ENCODE measurements around the gene LHFPL6.
A peak's percentile ranks its signal among the peaks of the same experiment; 100 is the strongest.

Gene LHFPL6
- total RNA-seq = 0 to 0.54 (median 0.24) reads per million in 4 experiments

DNA sequence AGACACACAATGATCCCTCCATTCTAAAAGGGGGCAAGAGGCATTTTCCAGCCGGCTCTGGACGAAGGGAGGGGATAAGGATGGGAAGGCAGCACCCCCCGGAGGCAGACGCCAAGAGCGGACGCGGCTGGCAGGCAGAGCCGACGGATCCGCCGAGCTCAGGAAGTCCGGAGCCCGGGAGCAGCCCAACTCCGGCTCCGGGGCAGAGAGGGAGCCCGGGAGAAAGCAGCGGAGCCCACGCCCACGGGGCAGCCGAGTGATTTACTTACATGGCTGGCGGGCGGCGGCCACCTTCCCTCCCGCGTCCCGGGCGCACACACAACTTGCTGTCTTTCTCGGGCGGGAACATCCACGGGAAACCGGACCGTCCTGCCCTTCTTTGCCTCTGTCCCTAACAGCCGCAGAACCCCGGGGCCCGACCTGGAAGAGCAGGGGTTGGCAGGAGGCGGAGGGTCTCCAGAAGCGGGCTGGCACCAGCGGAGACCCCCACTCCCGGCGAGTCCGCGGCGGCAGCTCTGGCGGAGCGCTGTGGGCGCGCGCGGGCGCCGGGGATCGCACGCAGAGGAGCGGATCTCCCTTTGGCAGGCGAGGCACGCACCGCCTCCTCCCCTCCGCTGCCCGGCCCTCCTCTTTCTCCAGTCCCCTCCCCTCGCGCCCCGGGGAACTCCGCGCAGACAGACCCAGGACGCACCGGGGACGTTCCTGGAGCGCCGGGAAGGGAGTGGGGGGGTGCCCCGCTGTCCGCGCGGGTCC is at the start of gene LHFPL6:
TSS of gene LHFPL6 (minus strand) at position 580 of the 753 bp plus-strand sequence.
- DNase-seq = no peak

DNA sequence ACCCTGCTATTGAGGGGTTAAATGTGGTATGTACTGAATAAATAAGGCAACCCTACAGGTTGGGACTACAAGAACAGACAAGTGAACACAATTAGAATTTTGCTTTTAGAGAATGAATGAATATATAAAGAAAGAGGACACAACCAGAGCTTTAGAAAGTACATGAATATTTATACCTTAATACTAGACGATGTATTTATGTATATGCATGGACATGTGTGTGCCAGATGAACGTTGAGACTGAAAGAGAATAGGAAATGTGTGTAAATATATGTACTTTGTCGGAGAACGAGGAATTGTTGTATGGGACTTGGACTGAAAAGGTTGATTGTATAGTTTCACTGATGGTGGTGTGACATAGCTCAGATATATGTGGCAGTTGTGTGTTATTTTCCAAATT is 43.1 kb upstream of the LHFPL6 start:
- DNase-seq = no peak

DNA sequence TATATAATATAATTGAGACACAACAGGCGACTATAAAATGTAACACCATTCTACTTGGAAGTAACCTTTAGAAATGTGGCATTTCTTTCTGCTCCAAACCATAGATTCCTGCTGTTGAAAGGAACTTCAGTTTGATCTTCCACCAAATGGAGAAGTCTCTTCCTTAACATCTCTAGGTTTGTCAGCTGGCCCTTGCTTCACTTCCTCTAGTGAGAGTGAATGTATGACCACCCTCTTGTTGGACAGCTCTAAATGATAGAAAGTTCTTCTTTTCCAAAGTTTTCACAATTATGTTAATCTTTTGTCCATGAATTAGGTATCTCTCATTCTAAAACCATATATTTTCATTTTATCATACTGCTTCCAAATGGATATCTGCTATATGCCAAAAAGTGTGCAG is 38.7 kb upstream of the LHFPL6 start:
- no peak for DNase-seq

DNA sequence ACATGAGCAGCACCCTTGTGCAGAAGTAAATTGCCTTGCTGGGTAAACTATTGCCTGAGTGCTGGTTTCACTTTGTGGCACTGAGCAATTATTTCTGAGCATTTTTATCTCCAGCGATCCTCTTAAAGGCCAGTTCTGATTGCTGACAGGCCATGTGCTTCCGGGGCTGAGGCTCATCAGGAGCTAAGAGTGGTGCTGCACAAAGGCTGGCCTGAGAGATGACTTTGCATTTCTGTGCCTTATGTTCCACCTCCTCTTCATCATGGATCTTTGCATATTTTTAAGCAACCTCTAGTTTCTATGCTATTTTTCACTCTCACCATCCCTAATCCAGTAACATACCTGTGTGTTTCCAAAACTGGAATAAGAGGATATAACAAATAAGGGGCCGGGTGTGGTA is 34.9 kb upstream of the LHFPL6 start:
- no peak for DNase-seq

DNA sequence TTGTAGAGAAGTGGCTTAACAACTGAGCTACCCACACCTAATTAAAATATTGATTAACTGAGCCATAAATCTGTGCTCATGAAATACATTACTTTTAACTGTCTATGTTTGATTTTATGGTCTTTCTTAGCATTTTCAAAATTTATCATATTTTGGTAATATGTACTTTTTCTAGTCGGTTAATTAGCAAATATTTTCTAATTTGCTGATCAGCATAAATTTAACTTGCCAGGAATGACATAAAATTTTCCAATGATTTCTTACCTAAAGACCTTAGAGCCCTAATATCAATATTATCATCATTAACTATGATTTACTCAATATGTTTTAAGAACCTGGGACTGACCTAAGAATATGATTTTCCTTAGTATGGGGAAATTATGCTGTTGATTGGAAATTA is 32.6 kb upstream of the LHFPL6 start:
- no peak for DNase-seq

DNA sequence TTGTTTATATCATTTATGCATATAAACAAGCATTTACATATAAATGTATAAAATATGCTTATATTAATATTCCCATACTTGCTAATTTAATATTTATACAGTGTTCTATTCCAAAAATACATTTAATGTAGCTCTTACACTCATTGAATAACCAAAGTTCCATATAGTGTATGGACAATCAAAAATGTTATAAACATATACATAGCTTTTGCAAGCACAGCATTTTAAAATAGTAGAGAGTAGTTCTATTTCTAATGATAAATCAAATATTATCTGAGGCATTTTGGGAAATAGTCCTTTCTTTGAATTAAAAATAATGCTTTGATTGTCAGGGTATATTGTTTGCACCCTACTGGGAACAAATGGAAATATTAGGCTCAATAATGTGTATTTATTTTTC is 30.0 kb upstream of the LHFPL6 start:
- DNase-seq = no peak

DNA sequence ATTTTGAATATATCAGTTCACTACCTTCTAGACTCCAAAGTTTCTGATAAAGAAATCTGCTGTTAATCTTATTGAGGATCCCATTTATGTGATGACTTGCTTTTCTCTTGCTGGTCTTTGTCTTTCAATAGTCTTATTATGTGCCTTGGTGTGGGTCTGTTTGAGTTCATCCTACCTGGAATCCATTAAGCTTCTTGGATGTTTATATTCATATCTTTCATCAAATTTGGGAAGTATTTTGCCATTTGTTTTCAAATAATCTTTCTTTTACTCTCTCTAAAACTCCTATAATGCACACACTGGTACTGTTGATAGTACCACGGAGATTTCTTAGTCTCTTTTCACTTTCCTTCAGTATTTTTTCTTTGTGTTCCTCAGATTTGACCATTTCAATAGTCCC is 28.3 kb upstream of the LHFPL6 start:
- no peak for DNase-seq

DNA sequence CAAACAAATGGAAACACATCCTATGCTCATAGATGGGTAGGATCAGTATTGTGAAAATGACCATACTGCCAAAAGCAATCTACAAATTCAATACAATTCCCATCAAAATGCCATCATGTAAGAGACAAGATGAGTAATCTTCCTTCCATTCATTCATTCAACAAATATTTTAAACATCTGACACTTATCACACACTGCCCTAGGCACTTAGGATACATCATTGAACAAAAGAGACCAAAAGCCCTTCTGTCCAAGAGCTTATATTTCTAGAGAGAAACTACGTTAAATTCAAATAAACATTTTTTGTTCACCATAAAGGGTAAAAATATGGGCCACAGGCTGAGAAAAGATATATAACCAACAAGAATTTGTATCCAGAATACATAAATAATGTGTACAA is 20.5 kb upstream of the LHFPL6 start:
- no peak for DNase-seq

DNA sequence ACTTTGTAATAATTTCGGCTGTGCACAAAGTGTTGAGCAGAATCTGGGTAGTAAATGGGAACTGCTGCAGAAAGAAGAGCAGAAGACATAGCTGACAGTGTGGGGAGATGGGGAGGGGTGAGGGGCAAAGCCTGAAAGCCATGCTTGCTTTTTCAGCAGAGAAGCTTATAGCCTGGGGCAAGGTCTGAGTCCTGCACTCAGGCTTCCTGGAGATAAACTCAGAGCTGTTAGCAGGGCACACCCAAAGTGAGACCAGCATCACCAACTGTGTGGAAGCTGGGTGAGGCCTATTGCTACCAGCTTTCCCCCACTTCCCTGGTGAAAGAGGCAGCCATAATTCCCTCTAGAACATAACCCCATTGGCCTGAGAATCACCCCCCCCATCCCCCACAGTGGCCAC is 15.6 kb upstream of the LHFPL6 start:
- no peak for DNase-seq

DNA sequence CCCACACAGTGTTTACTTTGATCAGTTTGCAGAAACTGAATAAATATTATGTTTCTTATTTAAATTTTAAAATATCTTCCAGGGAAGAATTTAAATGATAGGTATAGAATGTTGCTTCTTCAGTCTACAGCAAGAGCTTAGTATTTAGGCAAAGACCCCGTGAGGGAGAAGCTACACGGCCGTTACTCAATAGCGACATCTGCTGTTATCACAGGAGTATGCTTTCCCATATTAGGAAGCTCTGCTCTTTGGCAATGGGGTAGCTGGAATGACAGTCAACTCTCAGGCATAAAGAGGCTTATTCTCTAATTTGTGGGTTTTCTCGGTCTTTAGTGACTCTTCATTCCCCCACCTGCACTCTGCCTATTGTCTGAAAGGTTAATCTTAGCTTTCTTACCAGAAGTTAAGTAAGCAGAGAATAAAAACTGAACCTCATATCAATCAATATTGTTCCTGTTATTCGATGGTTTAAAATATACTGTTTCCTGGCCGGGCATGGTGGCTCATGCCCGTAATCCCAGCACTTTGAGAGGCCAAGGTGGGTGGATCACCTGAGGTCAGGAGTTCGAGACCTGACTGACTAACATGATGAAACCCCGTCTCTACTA is 13.2 kb upstream of the LHFPL6 start:
- no peak for DNase-seq

DNA sequence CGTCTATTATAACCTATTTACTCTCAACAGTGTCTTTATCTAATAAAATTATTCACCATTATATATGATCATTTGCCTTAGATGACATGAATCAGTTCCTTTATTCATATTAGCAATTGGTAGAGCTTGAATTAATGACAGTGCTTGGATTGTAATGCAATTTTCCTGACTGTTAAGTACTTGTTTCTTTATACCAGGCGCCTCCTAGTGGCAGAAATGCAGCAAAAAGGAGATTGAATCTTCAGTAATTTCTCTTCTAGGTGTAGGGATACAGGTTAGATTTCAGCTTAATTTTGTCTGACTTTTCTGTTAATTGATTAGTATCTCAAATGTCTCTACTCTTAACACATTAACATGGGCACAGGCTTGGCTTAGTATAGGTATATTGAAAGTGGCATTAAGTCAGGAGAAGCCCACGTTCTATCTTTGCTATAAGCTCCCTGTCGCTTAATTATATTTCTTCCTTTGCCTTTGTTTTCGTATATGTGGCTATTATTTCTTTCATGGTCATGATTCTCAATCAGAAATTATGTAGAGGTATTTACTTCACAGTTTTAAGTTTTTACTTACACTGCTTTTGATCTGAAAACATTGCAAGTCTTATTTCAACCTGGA is 9.1 kb upstream of the LHFPL6 start:
- peak; percentile 45 for DNase-seq

DNA sequence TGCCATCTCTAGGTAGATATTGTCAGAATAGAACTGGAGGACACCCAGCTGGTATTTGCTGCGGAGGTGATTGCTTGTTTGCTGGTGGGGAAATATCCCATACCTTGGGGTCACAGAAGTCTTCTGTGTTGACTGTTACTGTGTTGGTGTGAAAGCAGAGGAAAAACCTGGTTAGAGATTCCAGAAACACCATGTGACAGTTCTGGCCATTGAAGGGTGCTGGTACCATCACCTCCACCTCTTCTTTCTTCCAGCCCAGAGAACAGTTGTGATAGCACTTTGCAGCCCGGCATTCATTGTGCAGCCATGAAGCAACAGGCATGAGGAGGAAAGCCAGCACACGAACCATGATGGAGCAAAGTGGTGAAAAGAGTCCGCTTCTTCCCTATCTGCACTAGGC is 4.9 kb upstream of the LHFPL6 start:
- no peak for DNase-seq

DNA sequence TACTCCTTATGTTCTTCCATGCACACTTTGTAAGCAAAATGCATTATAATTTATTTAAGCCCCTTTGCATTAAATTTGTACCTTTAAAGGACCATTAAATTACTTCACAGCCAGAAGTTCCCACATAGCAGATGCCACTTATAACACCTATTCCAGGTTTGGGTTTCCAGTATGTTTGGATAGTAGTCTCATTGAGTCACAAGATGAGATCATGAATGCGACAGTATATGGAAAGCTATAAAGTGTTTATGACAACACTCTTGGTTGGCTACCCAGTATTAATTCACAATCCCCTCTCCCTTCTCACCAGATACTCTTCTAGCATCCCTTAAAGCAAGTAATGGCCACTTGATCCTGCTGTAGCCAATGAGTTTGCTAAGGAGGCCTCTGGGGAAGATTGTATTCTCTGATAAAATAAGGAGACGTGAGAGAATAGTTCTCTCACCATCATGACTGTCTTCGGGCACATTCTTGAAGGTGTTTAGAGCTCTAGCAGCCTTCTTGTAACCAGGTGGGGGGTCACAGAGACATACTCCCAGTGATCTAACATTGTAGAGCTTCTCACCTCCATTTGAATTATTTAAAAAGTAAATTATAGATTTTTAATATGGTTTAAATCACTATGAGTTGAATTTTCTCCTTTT is 2.8 kb upstream of the LHFPL6 start:
- DNase-seq = no peak

DNA sequence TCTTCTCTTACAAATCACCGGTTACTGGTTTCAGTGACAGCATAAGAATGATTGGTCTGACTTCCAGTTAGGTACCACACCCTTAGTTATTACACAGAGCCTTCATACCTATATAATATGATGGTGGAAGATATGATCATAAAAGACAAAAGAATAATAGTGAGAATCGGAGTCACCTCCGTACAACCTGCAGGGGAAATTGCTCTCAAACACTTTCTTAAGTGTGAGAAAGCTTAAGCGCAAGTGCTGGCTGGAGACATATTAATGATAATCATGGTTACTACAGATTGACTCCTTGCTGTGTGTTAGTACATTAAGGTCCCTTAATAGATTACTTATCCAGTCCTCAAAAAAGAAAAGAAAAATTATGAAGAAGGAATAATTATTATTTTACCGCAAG is 1.8 kb upstream of the LHFPL6 start:
- DNase-seq = no peak

DNA sequence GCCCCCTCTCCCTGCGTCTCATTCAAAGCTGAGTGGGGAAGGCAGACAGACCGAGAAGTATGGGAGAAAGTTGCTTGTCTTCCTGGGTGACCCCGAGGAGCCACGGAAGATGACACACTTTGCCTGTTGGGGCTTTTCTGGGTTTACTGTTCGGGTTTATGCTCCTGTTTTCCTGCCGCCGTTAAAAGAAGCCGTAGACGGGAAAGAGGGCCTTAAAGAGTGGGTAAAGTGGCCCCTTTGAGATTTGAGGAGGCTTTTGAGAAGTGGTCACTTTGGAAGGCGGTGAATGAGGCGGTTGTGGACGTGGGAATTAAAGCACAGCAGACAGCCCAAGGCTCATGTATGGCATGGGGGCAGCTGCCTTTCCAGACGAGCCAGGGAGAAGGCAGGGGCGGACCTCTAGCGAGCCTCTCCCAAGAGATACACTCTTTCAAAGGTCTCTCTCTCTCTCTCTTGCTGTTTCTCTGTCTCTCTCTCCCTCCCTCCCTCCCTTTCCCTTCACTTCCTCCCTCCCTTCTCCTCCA is 493 bp upstream of the LHFPL6 start:
- DNase-seq = no peak

DNA sequence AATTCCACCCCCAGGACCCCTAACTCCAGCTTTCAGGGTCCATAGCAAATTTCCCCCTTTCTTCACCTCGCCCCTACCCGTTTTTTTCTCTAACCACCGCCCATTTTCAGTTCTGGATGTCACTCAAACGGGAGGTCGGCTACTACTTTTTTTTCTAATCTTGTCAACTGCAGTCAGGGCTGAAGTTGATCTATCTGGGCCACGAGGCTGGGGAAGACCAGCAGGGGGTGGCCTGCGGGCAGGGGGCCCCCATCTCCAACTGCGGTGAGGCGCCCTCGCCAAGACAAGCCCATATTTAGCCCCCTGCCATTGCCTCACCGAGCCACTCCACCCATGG is 748 bp downstream of the LHFPL6 start:
- DNase-seq = no peak

DNA sequence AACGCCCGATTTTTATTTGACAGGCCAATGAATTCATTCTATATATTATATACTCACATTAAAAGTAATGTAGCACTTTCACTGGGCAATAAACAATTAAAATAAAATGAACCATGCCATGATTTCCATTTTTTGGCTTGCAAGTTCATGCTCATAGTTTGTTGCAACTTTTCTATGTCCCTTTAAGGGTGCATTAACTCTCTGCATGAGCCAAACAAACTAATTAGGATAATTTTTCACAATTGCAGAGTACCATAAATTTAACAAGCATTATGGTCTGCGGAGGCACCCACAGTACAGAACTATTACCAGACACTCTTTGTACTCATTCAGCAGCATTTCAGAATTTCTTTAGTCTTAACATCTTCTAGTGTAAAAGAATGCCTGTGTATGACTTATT is 1.4 kb downstream of the LHFPL6 start:
- DNase-seq = no peak

DNA sequence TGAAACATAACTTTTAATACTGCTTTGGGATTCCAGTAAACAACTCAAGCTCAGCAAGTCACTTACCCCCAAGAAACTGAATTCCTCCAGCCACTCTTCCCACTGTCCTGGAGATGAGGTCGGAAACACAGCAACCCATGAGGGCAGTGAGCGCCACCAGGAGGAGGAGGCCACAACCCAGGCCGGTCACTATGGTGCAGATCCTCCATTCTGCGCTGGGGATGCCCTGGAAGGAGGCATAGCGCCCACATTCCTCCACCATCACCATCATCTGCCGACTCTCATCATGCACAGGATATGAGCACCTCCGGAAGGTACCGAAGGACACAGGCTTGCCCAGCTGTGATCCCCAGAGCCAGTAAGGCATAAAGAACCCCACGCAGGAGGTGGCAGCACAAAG is 2.2 kb downstream of the LHFPL6 start:
- no peak for DNase-seq

DNA sequence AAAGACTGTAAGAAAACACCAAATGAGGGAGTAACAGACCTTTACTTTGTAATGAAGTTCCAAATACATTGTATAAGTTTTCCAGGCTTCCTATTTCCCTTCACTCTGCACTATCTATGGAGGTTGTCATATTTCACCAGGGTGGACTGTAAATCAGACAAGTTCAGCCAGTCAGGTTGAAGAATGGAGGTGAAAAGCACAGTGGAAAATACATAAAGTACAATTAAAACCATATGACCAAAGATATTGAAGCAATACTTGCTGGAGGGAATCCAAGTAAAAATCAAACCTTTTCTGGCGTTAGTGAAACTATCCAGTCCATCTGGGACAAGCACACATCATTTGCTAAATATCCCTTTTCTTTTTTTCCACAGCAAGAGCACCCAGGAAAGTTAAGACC is 3.2 kb downstream of the LHFPL6 start:
- no peak for DNase-seq

DNA sequence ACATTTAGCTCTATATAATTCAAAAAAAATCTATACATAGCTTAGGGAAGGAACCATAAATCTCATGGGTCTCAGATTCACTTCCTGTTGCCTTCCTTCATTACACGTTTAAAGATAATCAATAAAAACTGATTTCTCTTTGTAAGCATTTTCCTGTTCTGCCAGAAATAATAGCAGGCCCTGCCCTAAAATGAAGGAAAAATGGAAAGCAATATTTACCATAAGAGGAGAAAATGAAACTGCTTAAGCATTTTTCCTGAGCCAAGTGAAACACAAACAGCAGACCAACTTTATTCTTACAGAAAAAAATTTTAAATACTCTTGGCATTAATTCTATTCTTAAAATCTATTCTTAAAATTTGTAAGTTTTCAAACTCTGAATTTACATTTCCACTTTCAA is 4.0 kb downstream of the LHFPL6 start:
- no peak for DNase-seq

DNA sequence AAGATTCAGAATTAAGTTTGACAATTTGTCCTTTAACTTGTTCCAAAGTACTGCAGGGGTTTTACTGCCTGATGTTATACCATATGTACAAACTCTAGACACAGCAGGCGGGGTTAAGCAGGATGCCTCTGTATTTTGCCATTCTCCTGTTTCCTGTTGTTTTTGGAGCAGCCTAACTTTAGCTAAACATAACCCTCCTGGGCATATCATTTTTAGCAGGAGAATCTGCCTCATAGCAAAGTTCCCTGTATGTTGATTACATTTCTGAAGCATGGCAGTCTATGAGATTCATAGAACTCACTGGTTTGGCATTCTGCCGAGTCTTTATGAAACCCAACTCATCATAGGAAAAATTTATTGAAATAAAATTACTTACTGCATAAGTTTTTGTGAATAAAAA is 5.2 kb downstream of the LHFPL6 start:
- no peak for DNase-seq

DNA sequence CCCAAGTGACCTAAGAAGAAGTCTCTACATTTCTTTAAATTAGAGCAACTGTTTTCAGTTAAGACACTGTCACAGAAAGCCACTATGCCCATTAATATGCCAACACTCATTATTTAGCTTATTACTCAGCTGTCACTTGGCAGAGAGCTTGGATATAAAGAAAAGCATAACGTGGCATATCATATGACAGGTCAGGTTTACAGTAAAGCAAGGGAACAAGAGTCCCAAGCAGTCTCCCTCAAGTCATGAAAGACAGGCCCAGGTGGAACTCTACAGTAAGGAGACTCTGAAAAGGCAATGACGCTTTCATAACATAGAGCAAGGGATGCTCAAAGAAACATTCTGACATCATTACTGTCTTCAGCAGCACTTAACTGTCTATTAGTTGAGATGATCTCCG is 6.3 kb downstream of the LHFPL6 start:
- DNase-seq = no peak

DNA sequence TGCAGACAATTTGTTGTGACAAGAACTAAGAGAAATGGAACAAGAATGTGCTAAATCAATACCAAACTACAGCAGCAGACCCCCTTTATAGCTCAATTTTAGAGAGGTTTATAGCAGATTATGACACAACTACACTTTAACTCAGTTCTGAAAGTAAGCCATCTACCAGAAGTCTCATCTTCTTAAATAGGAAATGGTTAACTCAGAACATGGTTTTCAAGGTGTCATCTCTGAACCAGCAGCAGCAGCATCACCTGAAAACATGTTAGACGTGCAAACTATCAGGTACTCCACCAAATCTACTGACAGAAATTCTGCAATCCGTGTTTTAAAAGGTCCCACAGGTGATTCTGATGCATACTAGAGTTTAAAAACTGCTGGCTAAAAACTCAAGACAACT is 6.8 kb downstream of the LHFPL6 start:
- DNase-seq = no peak

Data from effector CD8-positive, alpha-beta T cell (primary cell).